GM12878 (cell line): ENCODE data around the gene BCL2. TPM values are rescaled to one million over a fixed set of nuclear protein-coding genes. Genes with fewer than 3 reads are reported as not detected.
"Not testable (repeated sequence)": the region's sequence is repeated elsewhere in the genome, so short reads cannot be mapped to it uniquely, and the experiment has no call there.

Experiments
- ATAC-seq: fragments of 200-7000 bp; cut with Tn5 transposase; 3 replicates; pipeline ENCODE4 v1.9.1; 2020; ENCODE audit warnings: mild to moderate bottlenecking, moderate library complexity
- BruUV-seq: library from RNA; stranded (reverse); fragments of 400-500 nt; replicated peaks from 2 replicates; lab custom pipeline; 2021; lab: Mats Ljungman, UMichigan
- CTCF ChIA-PET: fragments of 300-600 bp; sonication (Branson Sonifier 250); formaldehyde crosslinking; extraction: SDS; loops from one replicate; lab custom pipeline; 2021; ENCODE audit warnings: inconsistent platforms; lab: Yijun Ruan, JAX
- POLR2A ChIA-PET: fragments of 350-600 bp; formaldehyde crosslinking; extraction: SDS; loops from one replicate; lab custom pipeline; 2021; ENCODE audit warnings: inconsistent platforms; lab: Charles Lee
- RAD21 ChIA-PET: fragments of 300-600 bp; sonication (Branson Sonifier 250); formaldehyde crosslinking; loops from one replicate; lab custom pipeline; 2023; ENCODE audit warnings: antibody characterized with exemption; ENCODE audit not compliant: unreplicated experiment; lab: Charles Lee
- SMC1A ChIA-PET: fragments of 300-600 bp; sonication (Branson Sonifier 250); formaldehyde crosslinking; loops from one replicate; lab custom pipeline; 2023; ENCODE audit not compliant: unreplicated experiment, uncharacterized antibody; lab: Charles Lee
- DNase-seq: peaks from one replicate; pipeline ENCODE4 v3.0.0-alpha.2; 2011; ENCODE audit warnings: low read depth, low spot score
- FAIRE-seq: peaks from 3 replicates; lab custom pipeline; 2011; peaks lifted over from hg19 to GRCh38; lab: Jason Lieb, UNC
- H2AFZ ChIP-seq: 2 replicates; pipeline ENCODE4 v1.6.0; 2011; ENCODE audit warnings: low read depth, low read length, control low read depth; ENCODE audit not compliant: control insufficient read depth
- H3K27ac ChIP-seq: 2 replicates; pipeline ENCODE4 v1.5.1; 2011; ENCODE audit warnings: control low read depth; ENCODE audit not compliant: control insufficient read depth, insufficient read depth
- H3K27me3 ChIP-seq, 2 experiments: replicated peaks in 1 of 2; 2 replicates each; pipeline versions ENCODE4 v1.6.0 to v1.6.1; 2011; ENCODE audit warnings: low read length in 1 of 2; ENCODE audit not compliant: control insufficient read depth in 2 of 2, insufficient read depth in 2 of 2
- H3K36me3 ChIP-seq, 2 experiments: 2 replicates each; pipeline ENCODE4 v1.5.1; 2011; ENCODE audit warnings: low read length in 1 of 2; ENCODE audit not compliant: control insufficient read depth in 2 of 2, insufficient read depth in 2 of 2
- H3K4me1 ChIP-seq: 2 replicates; pipeline ENCODE4 v1.6.1; 2011; ENCODE audit warnings: mild to moderate bottlenecking, low read length, moderate library complexity, mixed read lengths; ENCODE audit not compliant: control insufficient read depth, insufficient read depth
- H3K4me2 ChIP-seq: 2 replicates; pipeline ENCODE4 v1.6.0; 2011; ENCODE audit warnings: control low read depth; ENCODE audit not compliant: control insufficient read depth, insufficient read depth
- H3K4me3 ChIP-seq: fragments of 200-600 bp; sonication (generic); 2 replicates; pipeline ENCODE4 v1.5.1; 2016
- H3K79me2 ChIP-seq: 2 replicates; pipeline ENCODE4 v1.6.0; 2011; ENCODE audit warnings: low read length; ENCODE audit not compliant: control insufficient read depth, insufficient read depth
- H3K9ac ChIP-seq: 2 replicates; pipeline ENCODE4 v1.8.0; 2011; ENCODE audit warnings: low read length, control low read depth, mixed read lengths; ENCODE audit not compliant: control insufficient read depth, insufficient read depth
- H3K9me3 ChIP-seq: replicated peaks from 3 replicates; pipeline ENCODE4 v1.5.1; 2011; ENCODE audit warnings: mild to moderate bottlenecking, low read length; ENCODE audit not compliant: control insufficient read depth, insufficient read depth
- H4K20me1 ChIP-seq: 2 replicates; pipeline ENCODE4 v1.6.0; 2011; ENCODE audit not compliant: control insufficient read depth, insufficient read depth
- ASH2L ChIP-seq: fragments of 300-600, 200-600 bp; sonication (generic); IDR thresholded peaks from 2 replicates; pipeline ENCODE4 v1.6.1; 2017; ENCODE audit warnings: low read depth, mild to moderate bottlenecking, borderline replicate concordance
- ATF7 ChIP-seq: fragments of 450-650 bp; IDR thresholded peaks from 2 replicates; pipeline ENCODE4 v1.6.1; 2016; ENCODE audit warnings: low read depth, mild to moderate bottlenecking
- E2F4 ChIP-seq: IDR thresholded peaks from 2 replicates; pipeline ENCODE4 v1.6.1; 2012; ENCODE audit warnings: low read depth, low read length, improper control_type of control experiment
- ETV6 ChIP-seq, 2 experiments: fragments of 450-650 bp in 1 of 2; IDR thresholded peaks in 1 of 2; conservative IDR thresholded peaks in 1 of 2; 2 replicates each; pipeline ENCODE4 v1.6.1; 2014; ENCODE audit warnings: antibody characterized with exemption in 1 of 2, borderline replicate concordance in 1 of 2, low read depth in 1 of 2, mild to moderate bottlenecking in 1 of 2, moderate library complexity in 1 of 2
- NFIC ChIP-seq: IDR thresholded peaks from 2 replicates; pipeline ENCODE4 v1.6.1; 2012; ENCODE audit warnings: low read depth, mild to moderate bottlenecking, inconsistent platforms, low read length, moderate library complexity
- NR2C2 ChIP-seq: IDR thresholded peaks from 2 replicates; pipeline ENCODE4 v1.6.1; 2011; ENCODE audit warnings: borderline replicate concordance, low read depth; ENCODE audit not compliant: control insufficient read depth, insufficient read length
- POLR2A ChIP-seq: IDR thresholded peaks from 2 replicates; pipeline ENCODE4 v1.6.1; 2011; ENCODE audit warnings: low read depth, mild to moderate bottlenecking, low read length
- RELA ChIP-seq: fragments of 450-650 bp; IDR thresholded peaks from 2 replicates; pipeline ENCODE4 v1.8.0; 2014; ENCODE audit warnings: borderline replicate concordance; ENCODE audit not compliant: partially characterized antibody
- WRNIP1 ChIP-seq: IDR thresholded peaks from 2 replicates; pipeline ENCODE4 v1.6.1; 2011; ENCODE audit warnings: low read depth, low read length, improper control_type of control experiment, borderline replicate concordance
- ZNF217 ChIP-seq: fragments of 450-650 bp; IDR thresholded peaks from 2 replicates; pipeline ENCODE4 v1.6.1; 2017; ENCODE audit warnings: antibody characterized with exemption, mild to moderate bottlenecking
- WGBS: methylation state at CpG from one replicate; pipeline ENCODE4 v1.1.6; 2016; ENCODE audit warnings: low lambda C conversion rate; ENCODE audit not compliant: insufficient replicate concordance, insufficient coverage; ENCODE audit errors: missing lambda C conversion rate; 5-methylcytosine and 5-hydroxymethylcytosine counted together
- in situ Hi-C: fragments of 300-500 bp; cut with MboI; formaldehyde crosslinking; loops from 9 replicates; pipeline ENCODE4 v1.14.3; 2018; ENCODE audit warnings: mixed read lengths
- intact Hi-C: fragments of 100-400 bp; cut with micrococcal nuclease; formaldehyde crosslinking; loops from one replicate; pipeline ENCODE4 v1.14.2; 2022; ENCODE audit not compliant: unreplicated experiment
- polyA plus RNA-seq, 11 experiments: library from polyadenylated mRNA; depleted of rRNA in 4 of 11; unstranded in 6 of 11; stranded (reverse) in 5 of 11; fragments of >200 nt; fragmentation: Nextera tagmentation in 4 of 11; fragmentation: Illumina TruSeq in 1 of 11; extraction: Ambion mirVana in 4 of 11; extraction: Trizol in 1 of 11; gene quantifications; 1 replicate in 1 of 11; 2 replicates in 10 of 11; pipeline versions ENCODE4 v1.2.1 to v1.2.3, GENCODE V29; 2011 to 2016; ENCODE audit warnings: inconsistent platforms in 2 of 11, missing spikeins in 2 of 11, low read depth in 1 of 11
- total RNA-seq, 4 experiments: library from RNA; depleted of rRNA in 3 of 4; stranded (reverse); fragments of >200 nt in 3 of 4; fragmentation: Illumina TruSeq in 1 of 4; extraction: Trizol in 1 of 4; gene quantifications; 2 replicates each; pipeline versions ENCODE4 v1.2.1 to v1.2.3, GENCODE V29; 2013 to 2021
- TF ChIP-seq, protein P1 (sequence below): IDR thresholded peaks from 2 replicates; pipeline ENCODE4 v1.6.1; 2012; ENCODE audit warnings: mild to moderate bottlenecking, low read depth, low read length

The BCL2 gene
- total and polyA plus RNA-seq, 10 of the 15 experiments (the other 5 are each of a cell fraction or from before 2014, with no cell fraction given) = 4.1 to 47.8 (median 19.3) TPM

- ATAC-seq, H4K20me1 ChIP-seq, H3K9me3 ChIP-seq, H3K27me3 ChIP-seq, H3K9ac ChIP-seq, in situ Hi-C loops, H3K4me3 ChIP-seq, H3K36me3 ChIP-seq, H3K4me2 ChIP-seq, DNase-seq, H3K27ac ChIP-seq, BruUV-seq, FAIRE-seq, H2AFZ ChIP-seq: not testable (repeated sequence)
- Histone ChIP-seq H3K4me1 (peaks cover 41% of the 10 kb centered on the region), H3K79me2 (peaks cover 77% of the 10 kb centered on the region)
- CTCF ChIA-PET = interaction anchor here (1.1 to 3.1 kb wide), 2 partner anchors 28 to 39 kb away, joined by 3 to 13 read pairs; no protein-coding TSS in a partner anchor
- intact Hi-C loops = loop anchor here (5.0 kb wide), 1 partner anchor 34 kb away; no protein-coding TSS in a partner anchor
- 0 out of 2 replicates have a peak, but pooled peaks have one; percentile 30 for TF ChIP-seq ZNF217
- WGBS = 94% methylated on average over 2 of the region's 2 CpGs
- POLR2A ChIA-PET = interaction anchor here (1.1 kb wide), 1 partner anchor 40 kb away, joined by 3 read pairs; no protein-coding TSS in a partner anchor
- SMC1A ChIA-PET = interaction anchor here (1.1 to 3.4 kb wide), 5 partner anchors 9 to 29 kb away, joined by 3 to 34 read pairs (median 4); no protein-coding TSS in a partner anchor
- RAD21 ChIA-PET = interaction anchor here (1.1 to 5.4 kb wide), 5 partner anchors 10 to 124 kb away, joined by 3 to 29 read pairs (median 9); no protein-coding TSS in a partner anchor
Observed at GRCh38 chr18:63190838-63191237, 128.7 kb downstream of the BCL2 start.

DNA sequence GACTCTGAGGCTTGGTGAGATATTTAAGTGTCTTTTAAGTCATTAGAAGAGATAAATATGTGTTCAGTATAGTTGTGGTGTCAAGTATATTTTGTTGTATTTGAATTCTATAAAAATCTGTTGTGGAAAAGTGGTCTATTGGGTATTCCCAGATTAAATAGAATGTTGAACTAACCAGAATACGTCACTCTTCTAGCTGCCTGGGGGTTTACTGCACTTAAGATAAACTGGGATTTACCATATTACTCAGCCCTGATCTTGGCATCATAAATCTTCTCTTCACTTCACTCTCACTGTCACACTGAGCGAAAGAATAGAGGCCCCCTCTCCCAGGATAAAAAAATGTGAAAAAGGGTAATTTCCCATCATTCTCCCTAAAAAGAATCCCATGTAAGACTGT is 129.8 kb downstream of the BCL2 start:
- H3K36me3 ChIP-seq = 0 out of 4 replicates have a peak, but pooled peaks cover 0 to 3% of the 10 kb centered on the region in 2 experiments
- H4K20me1 ChIP-seq = no peaks in the 10 kb centered on the region
- RAD21 ChIA-PET = interaction anchor here (1.1 to 5.4 kb wide), 3 partner anchors 28 to 121 kb away, joined by 3 to 29 read pairs (median 5); no protein-coding TSS in a partner anchor
- no TSS peak for BruUV-seq
- H3K79me2 ChIP-seq = peaks cover 81% of the 10 kb centered on the region
- DNase-seq (no peak), ATAC-seq (no peak), FAIRE-seq (no peak)
- no peaks in the 10 kb centered on the region for H3K27me3 ChIP-seq
- SMC1A ChIA-PET = interaction anchor here (1.0 to 3.4 kb wide), 5 partner anchors 8 to 121 kb away, joined by 3 to 34 read pairs (median 4); no protein-coding TSS in a partner anchor
- no peak overlapping the region for H3K4me3 ChIP-seq
- CTCF ChIA-PET = interaction anchor here (1.0 to 3.1 kb wide), 4 partner anchors 19 to 58 kb away, joined by 3 to 13 read pairs (median 4); no protein-coding TSS in a partner anchor
- intact Hi-C loops = loop anchor here (5.0 kb wide), 1 partner anchor 33 kb away; no protein-coding TSS in a partner anchor
- no peak overlapping the region for H3K4me2 ChIP-seq
- H3K27ac ChIP-seq = no peak overlapping the region
- H3K9me3 ChIP-seq = no peaks in the 10 kb centered on the region
- in situ Hi-C loops = no loop called here
- no peak overlapping the region for H3K9ac ChIP-seq
- no peak overlapping the region for H2AFZ ChIP-seq
- WGBS = 62% methylated on average over 2 of the region's 2 CpGs
- H3K4me1 ChIP-seq = peaks cover 49% of the 10 kb centered on the region
- POLR2A ChIA-PET = interaction anchor here (1.1 to 1.5 kb wide), 2 partner anchors 27 to 39 kb away, joined by 3 to 4 read pairs; no protein-coding TSS in a partner anchor
- peak; percentile 38; the same call in 1 of the 2 replicates for TF ChIP-seq NFIC
- no peak for TF ChIP-seq ASH2L
- TF ChIP-seq, protein P1, sequence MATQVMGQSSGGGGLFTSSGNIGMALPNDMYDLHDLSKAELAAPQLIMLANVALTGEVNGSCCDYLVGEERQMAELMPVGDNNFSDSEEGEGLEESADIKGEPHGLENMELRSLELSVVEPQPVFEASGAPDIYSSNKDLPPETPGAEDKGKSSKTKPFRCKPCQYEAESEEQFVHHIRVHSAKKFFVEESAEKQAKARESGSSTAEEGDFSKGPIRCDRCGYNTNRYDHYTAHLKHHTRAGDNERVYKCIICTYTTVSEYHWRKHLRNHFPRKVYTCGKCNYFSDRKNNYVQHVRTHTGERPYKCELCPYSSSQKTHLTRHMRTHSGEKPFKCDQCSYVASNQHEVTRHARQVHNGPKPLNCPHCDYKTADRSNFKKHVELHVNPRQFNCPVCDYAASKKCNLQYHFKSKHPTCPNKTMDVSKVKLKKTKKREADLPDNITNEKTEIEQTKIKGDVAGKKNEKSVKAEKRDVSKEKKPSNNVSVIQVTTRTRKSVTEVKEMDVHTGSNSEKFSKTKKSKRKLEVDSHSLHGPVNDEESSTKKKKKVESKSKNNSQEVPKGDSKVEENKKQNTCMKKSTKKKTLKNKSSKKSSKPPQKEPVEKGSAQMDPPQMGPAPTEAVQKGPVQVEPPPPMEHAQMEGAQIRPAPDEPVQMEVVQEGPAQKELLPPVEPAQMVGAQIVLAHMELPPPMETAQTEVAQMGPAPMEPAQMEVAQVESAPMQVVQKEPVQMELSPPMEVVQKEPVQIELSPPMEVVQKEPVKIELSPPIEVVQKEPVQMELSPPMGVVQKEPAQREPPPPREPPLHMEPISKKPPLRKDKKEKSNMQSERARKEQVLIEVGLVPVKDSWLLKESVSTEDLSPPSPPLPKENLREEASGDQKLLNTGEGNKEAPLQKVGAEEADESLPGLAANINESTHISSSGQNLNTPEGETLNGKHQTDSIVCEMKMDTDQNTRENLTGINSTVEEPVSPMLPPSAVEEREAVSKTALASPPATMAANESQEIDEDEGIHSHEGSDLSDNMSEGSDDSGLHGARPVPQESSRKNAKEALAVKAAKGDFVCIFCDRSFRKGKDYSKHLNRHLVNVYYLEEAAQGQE = no peak
- no peak for TF ChIP-seq NR2C2
- TF ChIP-seq ETV6 (conservative IDR thresholded peaks at IDR 0.05 in 1 of 2, IDR thresholded peaks at IDR 0.05 in 1 of 2; ENCODE audit: borderline replicate concordance in 1 of 2, low read depth in 1 of 2) = no peak
- no peak for TF ChIP-seq WRNIP1
- TF ChIP-seq E2F4 = no peak
- no peak for TF ChIP-seq POLR2A
- TF ChIP-seq ATF7 = no peak
- TF ChIP-seq RELA = no peak
- TF ChIP-seq ZNF217 = no peak
